ENCODE measurements around the gene ANKS3.

ANKS3 gene

DNA sequence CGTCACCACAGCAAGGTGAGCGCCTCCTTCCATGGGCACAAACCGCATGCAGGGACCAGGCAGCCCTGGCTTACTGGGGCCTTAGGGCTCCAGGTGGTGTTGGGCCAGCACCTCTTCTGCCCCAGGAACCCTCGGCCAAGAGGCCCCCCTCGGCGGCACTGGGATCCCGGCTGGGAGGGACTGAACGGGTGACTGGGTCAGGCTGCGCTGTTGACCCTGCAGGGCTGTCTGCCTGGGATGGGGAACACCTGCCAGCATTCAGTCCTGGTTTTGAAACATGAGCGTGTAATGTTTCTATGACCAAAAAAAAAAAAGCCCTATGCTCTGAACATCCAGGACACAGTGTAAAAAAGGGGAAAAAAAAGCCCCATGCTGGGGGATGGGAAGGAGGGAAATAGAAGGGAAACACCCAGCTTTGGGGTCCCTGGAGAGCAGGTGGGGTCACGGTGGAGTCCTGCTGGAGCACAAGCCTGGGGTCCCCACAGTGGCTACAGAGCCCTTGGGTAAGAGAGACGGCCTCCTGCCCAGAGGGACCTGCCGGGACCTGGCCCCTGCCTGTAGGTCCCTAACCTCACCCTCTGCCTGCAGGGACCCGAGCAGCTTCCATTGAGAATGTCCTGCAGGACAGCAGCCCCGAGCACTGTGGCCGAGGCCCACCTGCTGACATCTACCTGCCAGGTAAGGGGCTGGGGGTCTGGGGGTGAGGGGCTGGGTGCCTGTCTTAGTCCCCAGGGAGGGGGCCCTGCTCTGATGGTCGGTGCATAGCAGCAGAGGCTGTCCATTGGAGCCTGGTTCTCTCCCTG lies 50.6 kb downstream of the ANKS3 start:
- no peak for DNase-seq

DNA sequence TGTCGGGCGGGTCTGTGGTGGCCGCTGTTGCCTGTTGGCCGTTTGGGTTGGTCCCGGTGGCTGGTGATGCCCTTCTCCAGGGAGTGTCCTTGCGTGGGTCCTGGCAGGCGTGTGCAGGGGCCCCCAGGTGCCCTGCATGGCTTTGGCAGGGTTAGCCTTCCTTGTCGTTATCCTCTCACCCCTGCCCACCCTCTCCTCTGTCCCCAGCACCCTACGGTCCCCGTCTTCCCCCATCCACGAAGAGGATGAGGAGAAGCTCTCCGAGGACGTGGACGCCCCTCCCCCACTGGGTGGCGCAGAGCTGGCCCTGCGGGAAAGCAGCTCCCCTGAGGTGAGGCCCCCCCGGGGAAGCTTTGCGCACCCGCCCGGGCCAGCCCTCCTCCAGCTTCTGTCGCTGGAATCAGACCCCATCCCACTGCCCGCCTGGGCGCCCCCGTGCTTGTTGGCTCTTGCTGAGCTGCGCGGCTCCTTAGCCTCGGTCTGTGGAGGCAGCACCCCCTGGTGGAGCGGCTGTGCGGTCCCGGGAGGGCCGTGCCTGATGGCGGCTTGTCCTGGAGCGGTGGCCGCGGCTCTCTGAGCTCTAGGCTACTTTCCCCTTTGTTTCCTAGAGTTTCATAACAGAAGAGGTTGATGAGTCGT lies 51.3 kb downstream of the ANKS3 start:
- DNase-seq: peak; percentile 36

DNA sequence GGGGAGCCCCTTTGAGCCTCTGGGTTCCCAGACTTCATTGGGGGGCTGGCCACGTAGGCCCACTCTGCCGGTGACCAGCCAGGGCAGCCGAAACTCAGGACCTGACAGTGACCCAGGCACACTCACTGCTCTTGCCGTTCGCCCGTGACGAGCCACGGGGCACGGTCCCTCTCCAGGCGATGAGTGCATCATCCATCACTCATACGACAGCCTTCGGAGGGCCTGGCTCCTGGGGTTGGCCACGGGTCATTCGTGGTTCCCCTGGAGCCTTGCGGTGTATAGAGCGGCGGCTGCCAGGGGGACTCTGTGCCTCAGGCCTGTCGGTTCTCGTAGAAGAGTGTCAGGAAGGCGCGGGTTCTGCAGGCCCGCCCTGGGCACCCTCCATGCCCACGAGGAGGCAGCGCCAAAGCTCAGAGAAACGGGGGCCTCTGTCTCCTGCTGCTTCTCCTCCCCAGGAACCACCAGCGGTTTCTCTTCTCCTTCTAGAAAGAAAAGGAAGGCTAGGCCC lies 51.9 kb downstream of the ANKS3 start:
- DNase-seq: no peak

DNA sequence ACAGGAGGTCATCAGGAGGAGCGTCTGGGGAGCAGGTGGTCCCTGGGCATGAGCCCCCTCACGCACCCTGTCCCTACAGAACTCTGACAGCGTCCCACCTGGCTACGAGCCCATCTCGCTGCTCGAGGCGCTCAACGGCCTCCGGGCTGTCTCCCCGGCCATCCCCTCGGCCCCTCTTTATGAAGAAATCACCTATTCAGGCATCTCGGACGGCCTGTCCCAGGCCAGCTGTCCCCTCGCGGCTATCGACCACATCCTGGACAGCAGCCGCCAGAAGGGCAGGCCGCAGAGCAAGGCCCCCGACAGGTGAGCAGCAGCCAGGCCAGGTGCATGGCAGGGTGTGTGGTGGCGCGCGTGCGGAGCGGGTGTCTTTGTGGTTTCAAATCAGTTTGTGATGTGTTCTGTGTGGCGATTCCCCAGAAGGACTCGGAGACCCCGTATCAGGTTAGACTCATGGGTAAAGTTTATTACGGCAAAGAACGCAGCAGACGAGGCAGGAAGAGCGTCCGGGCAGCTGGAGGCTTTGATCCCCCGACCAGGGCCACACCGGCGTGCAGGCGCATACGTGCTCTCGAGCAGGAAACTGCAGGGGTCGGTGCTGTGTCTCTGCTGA lies 52.5 kb downstream of the ANKS3 start:
- DNase-seq: no peak

DNA sequence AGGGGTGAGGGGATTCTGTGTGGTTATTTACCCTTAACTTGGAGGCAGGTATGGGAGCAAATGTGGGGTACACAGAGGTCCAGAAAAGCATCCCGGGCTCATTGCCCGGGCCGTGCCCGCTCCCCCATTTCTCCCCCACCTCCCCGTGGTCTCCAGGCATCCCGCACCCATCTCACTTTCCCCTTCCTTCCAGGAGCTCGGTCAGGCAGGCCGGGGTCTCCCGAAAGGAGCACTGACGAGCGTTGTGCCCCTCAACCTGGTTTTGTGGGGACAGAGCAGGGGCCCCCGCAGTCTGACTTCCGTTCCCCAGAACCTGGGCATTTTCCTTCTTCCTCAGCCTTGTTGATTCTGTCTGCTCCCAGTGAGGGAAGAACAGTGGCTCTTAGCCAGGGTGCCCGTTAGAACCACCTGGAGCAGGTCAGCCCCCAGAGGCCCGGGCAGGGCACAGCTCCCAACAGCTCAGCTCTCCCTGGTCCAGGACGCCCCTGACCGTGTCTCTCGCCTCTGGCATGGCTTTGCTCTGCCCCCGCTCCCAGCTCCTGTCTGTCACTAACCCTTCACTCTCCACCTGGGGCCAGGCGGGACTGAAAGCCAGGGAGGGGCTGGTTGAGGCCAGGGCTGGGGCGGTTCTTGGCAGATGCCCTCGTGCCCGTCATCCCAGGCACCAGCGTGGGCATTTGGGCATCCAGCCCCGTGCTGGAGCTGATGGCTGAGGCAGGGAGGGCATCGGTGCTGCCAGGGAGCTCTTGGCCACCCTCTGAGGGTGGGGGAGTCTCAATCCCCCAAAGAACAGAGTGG lies 53.2 kb downstream of the ANKS3 start:
- no peak for DNase-seq

DNA sequence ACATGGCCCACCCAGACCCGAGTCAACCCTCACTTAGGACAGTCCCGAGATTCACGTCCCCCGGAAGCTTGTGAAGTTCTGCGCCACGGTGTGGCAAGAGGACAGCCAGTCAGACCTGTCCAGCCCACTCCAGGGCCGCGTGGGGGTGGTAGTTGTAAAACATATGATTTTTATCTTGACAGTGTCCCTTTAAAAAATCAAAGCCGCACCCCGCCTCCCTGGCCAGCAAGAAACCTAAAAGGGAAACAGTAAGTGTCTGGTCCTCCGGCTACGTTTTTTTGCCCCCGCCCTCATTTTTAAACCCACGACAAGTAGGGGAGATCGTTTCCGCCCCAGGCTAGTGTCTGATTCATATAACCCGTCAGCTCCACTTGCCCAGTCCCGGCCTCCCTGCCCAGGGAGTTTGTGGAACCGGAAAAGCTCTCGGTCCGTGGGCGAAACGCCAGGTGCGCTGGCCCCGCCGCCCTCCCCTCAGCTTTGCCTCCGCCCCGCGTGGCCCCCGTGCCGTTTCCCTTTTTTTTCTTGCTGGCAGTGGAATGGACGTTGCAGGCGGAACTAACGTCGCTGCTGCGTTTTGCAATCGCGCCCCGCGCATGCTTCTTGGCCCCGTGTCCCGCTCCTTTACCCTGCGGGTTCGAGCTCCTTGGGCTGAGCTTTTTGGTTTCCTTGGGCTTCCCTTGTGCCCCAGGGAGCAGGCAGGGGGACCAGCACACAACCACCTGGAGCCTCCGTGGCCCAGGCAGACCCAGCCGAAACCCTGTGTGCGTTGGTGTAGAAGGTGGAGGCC lies 54.0 kb downstream of the ANKS3 start:
- no peak for DNase-seq

DNA sequence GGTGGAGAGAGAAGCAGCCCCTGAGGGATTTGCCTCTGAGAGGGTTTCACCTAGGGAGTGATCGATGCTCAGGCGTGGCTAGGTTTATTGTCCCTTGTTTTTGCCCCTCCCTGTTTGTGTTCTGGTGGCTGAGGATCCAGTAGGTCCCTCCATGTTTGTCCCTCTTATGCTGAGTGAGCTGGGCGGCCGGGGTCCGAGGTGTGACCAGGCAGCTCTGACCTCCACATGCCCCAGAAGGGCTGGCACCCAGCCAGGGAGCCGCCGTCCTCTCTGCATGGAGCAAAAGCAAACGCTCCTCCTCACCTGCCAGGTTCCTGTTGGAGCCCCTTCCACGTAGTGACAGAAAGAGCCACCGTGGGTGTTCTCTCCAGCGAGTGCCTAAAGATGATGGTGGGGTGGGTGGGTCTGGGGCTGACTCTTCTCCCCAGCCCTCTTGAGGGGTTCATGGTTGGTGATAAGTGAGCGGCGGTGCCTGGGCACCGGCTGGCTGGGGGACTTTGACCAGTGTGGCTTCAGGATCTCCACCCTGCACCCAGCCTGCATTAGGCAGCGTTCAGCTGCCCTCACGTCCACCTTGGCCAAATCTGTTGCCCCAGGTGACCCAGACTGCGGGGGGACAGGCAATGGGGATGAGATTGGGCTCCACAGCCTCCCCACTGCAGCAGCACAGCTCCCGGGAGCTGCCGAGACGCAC lies 54.8 kb downstream of the ANKS3 start:
- no peak for DNase-seq

DNA sequence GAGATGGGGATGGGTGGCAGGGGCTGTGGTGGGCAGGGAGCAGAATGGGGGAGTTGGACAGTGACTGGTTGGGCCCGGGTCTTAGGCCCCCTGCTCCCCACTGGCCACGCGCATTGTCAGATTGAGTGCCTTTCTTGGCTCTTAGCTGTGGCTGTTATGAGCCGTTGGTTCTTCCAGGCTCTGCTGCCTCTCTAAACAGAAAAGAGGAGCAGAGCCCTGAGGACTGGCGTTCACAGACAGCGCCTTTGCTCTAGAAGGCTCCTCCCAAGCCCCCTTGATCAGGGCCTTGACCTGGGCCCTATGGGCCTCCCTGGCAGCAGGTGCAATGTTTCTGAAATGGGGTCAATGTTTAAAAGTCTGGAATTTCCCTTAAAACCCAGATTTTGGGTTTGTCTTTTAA lies 55.5 kb downstream of the ANKS3 start:
- DNase-seq: no peak

DNA sequence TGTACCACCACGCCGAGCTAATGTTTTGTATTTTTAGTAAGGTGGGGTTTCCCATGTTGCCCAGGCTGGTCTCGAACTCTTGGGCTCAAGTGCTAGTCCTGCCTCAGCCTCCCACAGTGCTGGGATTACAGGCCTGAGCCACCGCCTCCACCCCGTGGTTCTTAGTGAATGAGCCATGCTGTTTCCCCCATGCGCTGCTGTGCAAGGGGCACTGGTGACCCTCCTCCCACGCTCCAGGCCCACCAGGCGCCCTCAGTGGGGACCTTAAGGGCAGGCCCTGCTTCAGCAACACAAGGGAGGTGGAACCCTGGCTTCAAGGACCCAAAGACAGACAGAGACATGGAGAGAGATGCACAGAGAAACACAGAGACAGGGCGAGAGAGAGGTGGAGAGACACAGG lies 56.1 kb downstream of the ANKS3 start:
- no peak for DNase-seq

DNA sequence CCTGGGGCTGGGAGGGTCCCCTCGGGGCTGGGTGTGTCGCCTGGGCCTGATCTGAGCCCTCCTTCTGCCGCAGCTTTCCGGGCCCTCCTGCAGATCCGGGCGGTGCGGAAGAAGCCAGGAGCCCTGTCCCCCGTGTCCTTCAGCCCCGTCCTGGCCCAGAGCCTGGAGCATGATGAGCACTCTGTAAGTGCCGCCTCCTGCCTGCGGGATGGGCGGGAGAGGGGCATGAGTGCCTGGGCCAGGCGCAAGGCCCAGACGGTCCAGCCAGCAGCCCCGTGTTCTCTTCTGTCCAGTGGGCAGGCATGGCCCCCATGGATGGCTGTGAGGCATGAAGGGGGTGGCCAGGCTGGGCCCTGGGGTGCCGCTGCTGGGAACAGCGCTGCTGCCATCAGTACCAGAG lies 56.7 kb downstream of the ANKS3 start:
- DNase-seq: no peak

DNA sequence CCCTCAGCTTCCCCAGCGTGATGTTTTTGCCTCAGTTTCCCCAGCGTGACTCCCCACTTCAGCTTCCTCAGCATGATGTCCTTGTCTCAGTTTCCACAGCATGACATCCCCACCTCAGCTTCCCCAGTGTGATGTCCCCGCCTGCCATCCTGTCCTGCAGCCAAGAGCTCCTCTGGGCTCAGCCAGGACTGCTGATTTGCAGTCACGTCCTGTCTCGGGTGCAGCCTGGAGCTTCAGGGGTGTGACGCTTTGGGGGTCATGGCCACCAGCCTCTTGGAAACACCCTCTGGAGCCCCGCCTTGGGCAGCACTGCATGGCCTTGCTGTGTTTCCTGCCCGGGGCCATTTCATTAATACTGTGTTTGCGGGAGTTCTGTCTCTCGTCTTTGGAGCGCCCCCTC lies 57.2 kb downstream of the ANKS3 start:
- DNase-seq: no peak

DNA sequence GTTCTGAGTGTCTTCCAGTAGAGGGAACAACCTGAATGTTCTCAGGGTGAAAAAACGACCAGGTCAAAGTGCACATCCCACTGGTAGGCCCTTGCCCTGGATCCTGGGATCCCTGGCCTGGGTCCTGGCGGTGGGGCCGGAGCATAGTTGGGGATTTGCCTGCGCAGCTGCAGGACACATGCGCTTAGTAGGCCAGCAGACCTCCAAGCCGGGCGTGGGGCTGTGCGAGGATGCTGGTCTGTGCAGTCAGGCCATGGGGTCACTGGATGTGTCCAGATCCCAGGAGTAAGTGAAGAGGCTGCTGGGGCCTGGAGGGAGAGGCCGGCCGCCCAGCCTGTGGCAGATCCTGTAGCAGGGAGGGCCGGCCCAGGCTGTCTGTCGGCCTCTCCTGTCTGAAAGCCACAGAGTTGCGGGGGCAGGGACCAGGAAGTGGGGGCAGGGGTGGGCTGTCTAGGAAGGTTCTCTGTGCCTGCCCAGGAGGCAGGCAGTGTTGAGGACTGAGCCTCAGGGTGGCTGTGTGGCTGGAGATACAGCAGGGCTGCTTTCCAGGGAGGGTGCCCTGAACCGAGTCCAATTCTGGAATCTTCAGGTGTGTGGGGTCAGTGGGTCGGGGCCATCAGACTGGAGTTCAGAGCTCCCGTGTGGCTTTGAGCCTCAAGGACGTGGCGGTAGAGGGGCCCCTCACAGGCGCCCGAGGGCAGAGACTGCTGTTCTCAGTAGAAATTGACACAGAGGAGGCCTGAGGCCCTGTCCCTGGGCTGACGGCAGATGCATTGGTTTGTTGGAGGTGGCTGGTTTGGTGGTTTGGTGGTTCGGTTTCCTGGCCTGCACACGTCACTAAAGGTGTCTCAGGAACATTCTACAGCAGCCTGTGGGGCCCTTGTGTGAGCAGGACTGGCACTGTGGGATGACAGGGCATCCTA lies 57.9 kb downstream of the ANKS3 start:
- peak; percentile 84 for DNase-seq

DNA sequence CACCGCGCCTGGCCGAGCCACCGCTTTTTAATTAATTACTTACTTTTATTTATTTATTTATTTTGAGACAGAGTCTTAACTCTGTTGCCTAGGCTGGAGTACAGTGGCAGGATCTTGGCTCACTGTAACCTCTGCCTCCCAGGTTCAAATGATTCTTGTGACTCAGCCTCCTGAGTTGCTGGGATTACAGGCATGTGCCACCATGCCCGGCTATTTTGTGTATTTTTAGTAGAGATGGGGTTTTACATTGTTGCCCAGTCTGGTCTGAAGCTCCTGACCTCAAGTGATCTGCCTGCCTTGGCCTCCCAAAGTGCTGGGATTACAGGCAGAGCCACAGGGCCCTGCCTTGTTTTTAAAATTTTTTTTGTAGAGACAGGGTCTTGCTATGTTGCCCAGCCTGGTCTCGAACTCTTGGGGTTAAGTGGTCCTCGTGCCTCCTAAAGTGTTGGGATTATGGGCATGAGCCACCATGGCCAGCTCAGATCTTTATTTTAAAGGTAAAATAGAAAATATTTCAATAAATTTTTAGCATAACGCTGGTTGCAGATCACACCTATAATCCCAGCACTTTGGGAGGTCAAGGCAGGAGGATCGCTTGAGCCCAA lies 59.0 kb downstream of the ANKS3 start:
- DNase-seq: no peak

DNA sequence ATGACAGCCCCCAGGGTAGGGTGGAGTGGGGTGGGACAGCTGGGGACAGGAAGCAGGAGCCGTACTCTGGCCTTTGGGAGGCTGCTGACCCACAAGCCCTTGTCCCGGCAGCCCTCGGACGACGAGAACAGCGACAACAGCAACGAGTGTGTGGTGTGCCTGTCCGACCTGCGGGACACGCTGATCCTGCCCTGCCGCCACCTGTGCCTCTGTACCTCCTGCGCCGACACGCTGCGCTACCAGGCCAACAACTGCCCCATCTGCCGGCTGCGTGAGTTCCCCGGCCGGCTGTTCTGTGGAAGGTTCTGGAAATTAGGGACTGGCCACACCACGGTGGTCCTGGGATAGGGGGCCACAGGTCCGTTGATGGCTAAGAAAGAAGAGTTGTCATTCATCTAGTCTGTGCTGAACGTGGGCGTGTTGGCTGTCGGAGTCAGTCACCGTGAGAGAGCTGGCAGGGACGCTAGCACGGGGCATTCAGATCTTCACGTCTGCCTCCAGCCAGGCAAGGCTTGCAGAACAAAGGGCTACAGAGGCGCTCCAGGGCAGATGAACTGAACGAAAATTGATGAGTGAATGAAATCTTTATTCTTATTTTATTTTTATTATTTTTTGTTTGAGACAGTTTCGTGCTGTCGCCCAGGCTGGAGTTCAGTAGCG lies 60.6 kb downstream of the ANKS3 start:
- DNase-seq: no peak

DNA sequence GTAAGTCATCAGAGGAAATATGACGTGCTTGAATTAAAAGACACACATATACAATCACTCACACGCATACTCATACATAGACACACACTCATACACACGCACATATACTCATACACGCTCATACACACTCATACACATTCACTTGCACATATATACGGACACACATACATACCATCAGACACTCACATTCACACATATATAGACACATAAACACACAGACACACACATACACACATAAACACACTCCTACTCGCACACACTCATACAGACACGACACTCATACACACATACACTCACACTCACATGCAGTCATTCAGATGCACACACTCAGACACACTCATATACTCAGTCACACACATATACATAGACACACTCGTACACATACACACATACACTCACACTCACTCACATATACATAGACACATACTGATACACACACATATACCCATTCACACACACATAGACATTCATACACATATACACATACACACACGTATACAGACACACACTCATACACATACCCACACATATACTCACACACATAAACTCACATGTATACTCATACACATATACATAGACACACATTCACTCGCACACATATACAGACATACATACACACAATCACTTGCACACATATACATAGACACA lies 65.6 kb downstream of the ANKS3 start:
- no peak for DNase-seq

DNA sequence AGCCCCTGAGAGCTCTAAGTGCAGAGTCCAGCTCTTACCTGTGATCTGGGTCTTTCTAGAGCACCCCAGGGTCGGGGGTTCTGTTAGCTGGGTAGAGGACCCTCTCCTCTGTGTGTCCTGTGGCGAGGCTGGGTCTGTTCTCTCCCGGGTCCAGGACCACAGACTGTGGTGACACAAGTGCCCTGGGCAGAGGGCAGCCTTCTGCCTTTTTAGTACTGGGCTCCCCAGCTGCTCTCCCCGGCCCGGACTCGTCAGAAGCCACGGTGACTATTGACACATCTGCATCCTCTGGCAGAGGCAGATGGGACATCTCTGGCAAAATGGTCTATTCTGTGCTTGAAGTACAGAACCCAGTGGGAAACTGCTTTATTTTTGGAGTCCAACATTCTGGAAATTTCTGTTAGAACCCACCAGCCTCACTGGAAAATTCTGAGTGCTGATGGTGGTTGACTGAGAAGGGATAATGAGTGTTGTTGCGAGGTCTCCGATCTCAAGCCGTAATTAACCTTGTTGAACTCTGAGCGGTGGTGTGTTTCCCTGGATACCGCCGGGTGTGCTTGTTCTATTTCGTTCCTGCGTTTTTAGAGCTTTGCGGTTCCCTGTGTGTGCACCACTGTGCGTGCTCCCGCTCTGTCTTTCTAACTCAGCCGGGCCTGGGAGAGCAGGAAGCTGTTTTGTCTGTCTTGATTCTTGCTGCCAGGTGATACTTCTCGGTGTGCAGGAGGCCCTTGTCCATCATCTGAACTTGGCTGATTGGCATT lies 66.7 kb downstream of the ANKS3 start:
- no peak for DNase-seq

DNA sequence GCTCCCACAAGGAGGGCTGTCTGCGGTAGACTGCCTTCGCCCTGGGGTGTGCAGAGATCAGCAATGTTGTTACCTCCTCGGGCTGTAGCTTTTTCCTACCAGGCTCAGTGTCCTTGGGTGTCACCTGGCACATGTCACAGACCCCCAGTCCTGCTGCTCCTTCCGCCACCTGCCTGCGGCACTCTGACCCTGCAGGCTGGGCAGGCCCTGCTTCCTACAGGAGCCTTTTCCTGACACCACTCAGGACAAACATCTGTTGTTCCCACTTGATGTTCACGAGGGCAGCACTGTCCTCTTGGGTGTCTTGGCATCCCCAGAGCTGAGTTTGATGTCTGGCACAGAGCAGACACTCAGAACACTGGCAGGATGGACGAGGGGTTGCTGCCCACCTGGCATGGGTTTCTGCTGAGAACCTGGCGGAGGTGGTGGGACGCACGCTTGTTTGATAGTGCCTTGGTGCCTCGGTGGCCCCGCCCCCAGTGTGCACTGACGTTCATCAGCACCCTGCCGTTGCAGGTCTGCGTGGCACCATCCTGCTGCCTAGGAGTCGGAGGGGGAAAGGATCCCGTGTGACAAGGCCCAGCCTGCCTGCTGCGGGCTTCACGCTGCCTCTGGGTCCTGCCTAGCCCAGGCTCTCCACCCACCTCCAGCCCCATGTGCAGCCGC lies 67.4 kb downstream of the ANKS3 start:
- no peak for DNase-seq
